Measurements from ENCODE around the gene TRIM14.
"Not testable (repeated sequence)": the region's sequence is repeated elsewhere in the genome, so short reads cannot be mapped to it uniquely, and the experiment has no call there.

DNA sequence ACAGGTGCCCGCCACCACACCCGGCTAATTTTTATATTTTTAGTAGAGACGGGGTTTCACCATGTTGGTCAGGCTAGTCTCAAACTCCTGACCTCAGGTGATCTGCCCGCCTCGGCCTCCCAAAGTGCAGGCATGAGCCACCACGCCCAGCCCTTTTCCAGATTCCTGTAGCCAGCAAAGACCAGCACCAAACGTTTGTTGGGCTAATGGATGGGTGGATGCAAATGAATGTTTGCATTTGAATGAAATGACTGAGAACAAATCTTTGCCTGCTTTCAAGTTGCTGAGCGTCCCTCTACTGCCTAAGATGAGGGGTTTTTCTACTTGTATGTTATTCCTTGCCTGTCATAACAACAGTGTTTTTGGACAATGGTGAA, 42.5 kb downstream of the TRIM14 start:
- TF ChIP-seq, protein P1, sequence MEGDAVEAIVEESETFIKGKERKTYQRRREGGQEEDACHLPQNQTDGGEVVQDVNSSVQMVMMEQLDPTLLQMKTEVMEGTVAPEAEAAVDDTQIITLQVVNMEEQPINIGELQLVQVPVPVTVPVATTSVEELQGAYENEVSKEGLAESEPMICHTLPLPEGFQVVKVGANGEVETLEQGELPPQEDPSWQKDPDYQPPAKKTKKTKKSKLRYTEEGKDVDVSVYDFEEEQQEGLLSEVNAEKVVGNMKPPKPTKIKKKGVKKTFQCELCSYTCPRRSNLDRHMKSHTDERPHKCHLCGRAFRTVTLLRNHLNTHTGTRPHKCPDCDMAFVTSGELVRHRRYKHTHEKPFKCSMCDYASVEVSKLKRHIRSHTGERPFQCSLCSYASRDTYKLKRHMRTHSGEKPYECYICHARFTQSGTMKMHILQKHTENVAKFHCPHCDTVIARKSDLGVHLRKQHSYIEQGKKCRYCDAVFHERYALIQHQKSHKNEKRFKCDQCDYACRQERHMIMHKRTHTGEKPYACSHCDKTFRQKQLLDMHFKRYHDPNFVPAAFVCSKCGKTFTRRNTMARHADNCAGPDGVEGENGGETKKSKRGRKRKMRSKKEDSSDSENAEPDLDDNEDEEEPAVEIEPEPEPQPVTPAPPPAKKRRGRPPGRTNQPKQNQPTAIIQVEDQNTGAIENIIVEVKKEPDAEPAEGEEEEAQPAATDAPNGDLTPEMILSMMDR (conservative IDR thresholded peaks at IDR 0.05; ENCODE audit: low read length), result not testable (repeated sequence)
- TF ChIP-seq EZH2phosphoT487 (IDR thresholded peaks at IDR 0.05; ENCODE audit: borderline replicate concordance), result not testable (repeated sequence)
